H1 (cell line): ENCODE measurements around the gene KNDC1. TPM values are rescaled to one million over a fixed set of nuclear protein-coding genes. Genes with fewer than 3 reads are reported as not detected.

Source experiments
- CTCF ChIA-PET: fragments of 300-600 bp; sonication (Branson Sonifier 250); formaldehyde crosslinking; loops from one replicate; lab custom pipeline; 2021; ENCODE audit not compliant: partially characterized antibody; lab: Charles Lee
- POLR2A ChIA-PET: fragments of 300-600 bp; sonication (Branson Sonifier 250); formaldehyde crosslinking; loops from one replicate; lab custom pipeline; 2021; ENCODE audit warnings: inconsistent platforms; ENCODE audit not compliant: partially characterized antibody; lab: Charles Lee
- DNase-seq, 2 experiments: peaks; one replicate each; pipeline versions ENCODE4 v3.0.0 to v3.0.0-alpha.2; 2010 to 2022; ENCODE audit warnings: low spot score in 2 of 2, low read depth in 1 of 2, mixed read lengths in 1 of 2
- FAIRE-seq: peaks from 2 replicates; lab custom pipeline; 2011; peaks lifted over from hg19 to GRCh38; lab: Jason Lieb, UNC
- H2AFZ ChIP-seq: 2 replicates; pipeline ENCODE4 v1.8.1; 2012; ENCODE audit warnings: low read length, inconsistent platforms
- H2AK5ac ChIP-seq: 2 replicates; pipeline ENCODE4 v1.6.1; 2013; ENCODE audit warnings: low read depth, low read length
- H2BK120ac ChIP-seq: replicated peaks from 2 replicates; pipeline ENCODE3; 2013; ENCODE audit warnings: low read depth, low read length, inconsistent platforms
- H2BK12ac ChIP-seq: 2 replicates; pipeline ENCODE4 v1.6.1; 2013; ENCODE audit warnings: low read depth, low read length
- H2BK15ac ChIP-seq: 2 replicates; pipeline ENCODE4 v1.6.1; 2013; ENCODE audit warnings: low read length
- H2BK20ac ChIP-seq: 2 replicates; pipeline ENCODE4 v1.6.1; 2013; ENCODE audit warnings: low read length
- H2BK5ac ChIP-seq: 2 replicates; pipeline ENCODE4 v1.6.1; 2013; ENCODE audit warnings: low read depth, low read length
- H3K14ac ChIP-seq: 2 replicates; pipeline ENCODE4 v1.6.1; 2013; ENCODE audit warnings: inconsistent platforms; ENCODE audit not compliant: insufficient read length
- H3K18ac ChIP-seq: 2 replicates; pipeline ENCODE4 v1.6.1; 2013; ENCODE audit warnings: low read length; ENCODE audit errors: extremely low read depth
- H3K23ac ChIP-seq: 2 replicates; pipeline ENCODE4 v1.6.1; 2013; ENCODE audit warnings: inconsistent platforms; ENCODE audit not compliant: insufficient read length
- H3K23me2 ChIP-seq: 2 replicates; pipeline ENCODE4 v1.6.1; 2013; ENCODE audit warnings: low read depth, low read length
- H3K27ac ChIP-seq: 2 replicates; pipeline ENCODE4 v1.6.1; 2011; ENCODE audit warnings: low read depth, low read length, inconsistent platforms
- H3K27me3 ChIP-seq, 4 experiments: replicated peaks in 1 of 4; 1 replicate in 1 of 4; 2 replicates in 3 of 4; pipeline versions ENCODE4 v1.6.1 to v1.8.1; 2011 to 2013; ENCODE audit warnings: low read length in 3 of 4, mild to moderate bottlenecking in 3 of 4, inconsistent platforms in 2 of 4, mixed read lengths in 2 of 4, moderate library complexity in 1 of 4; ENCODE audit not compliant: control insufficient read depth in 3 of 4, insufficient read depth in 3 of 4; ENCODE audit errors: extremely low read depth in 1 of 4
- H3K36me3 ChIP-seq, 4 experiments: 2 replicates each; pipeline versions ENCODE4 v1.6.1 to v1.8.1; 2011 to 2013; ENCODE audit warnings: mild to moderate bottlenecking in 4 of 4, low read length in 3 of 4, moderate library complexity in 2 of 4, control low read depth in 1 of 4, inconsistent platforms in 1 of 4; ENCODE audit not compliant: insufficient read depth in 4 of 4, control insufficient read depth in 2 of 4
- H3K4ac ChIP-seq: replicated peaks from 2 replicates; pipeline ENCODE3; 2013; ENCODE audit warnings: low read length, low read depth, mixed read lengths, inconsistent platforms; ENCODE audit not compliant: insufficient read length
- H3K4me1 ChIP-seq, 4 experiments: replicated peaks in 1 of 4; 1 replicate in 1 of 4; 2 replicates in 3 of 4; pipeline versions ENCODE4 v1.6.1 to v1.8.1; 2011 to 2013; ENCODE audit warnings: low read length in 3 of 4, inconsistent platforms in 2 of 4, mixed read lengths in 1 of 4; ENCODE audit not compliant: insufficient read depth in 4 of 4, control insufficient read depth in 3 of 4
- H3K4me2 ChIP-seq, 2 experiments: 2 replicates each; pipeline versions ENCODE4 v1.6.1 to v1.8.1; 2011 to 2013; ENCODE audit warnings: low read depth in 2 of 2, low read length in 2 of 2, control low read depth in 1 of 2, inconsistent platforms in 1 of 2, mild to moderate bottlenecking in 1 of 2; ENCODE audit not compliant: insufficient read depth in 1 of 2
- H3K4me3 ChIP-seq, 4 experiments: fragments of 200-600, 300-600 bp in 1 of 4; sonication (generic), shearing (Covaris generic), sonication (Bioruptor Twin) in 1 of 4; 2 replicates each; pipeline versions ENCODE4 v1.5.1 to v1.8.1; 2011 to 2016; ENCODE audit warnings: low read length in 4 of 4, low read depth in 3 of 4, control low read depth in 2 of 4, inconsistent platforms in 2 of 4, mild to moderate bottlenecking in 2 of 4, mixed read lengths in 1 of 4, moderate library complexity in 1 of 4; ENCODE audit not compliant: insufficient read depth in 2 of 4; ENCODE audit errors: extremely low read depth in 1 of 4
- H3K56ac ChIP-seq: replicated peaks from 2 replicates; pipeline ENCODE3; 2013; ENCODE audit warnings: low read depth, mild to moderate bottlenecking, mixed read lengths, low read length, inconsistent platforms; ENCODE audit not compliant: insufficient read length
- H3K79me1 ChIP-seq: 2 replicates; pipeline ENCODE4 v1.6.1; 2013; ENCODE audit warnings: low read depth, low read length, control low read depth
- H3K79me2 ChIP-seq, 2 experiments: 2 replicates each; pipeline versions ENCODE4 v1.6.1 to v1.8.1; 2012 to 2013; ENCODE audit warnings: low read length in 2 of 2, mild to moderate bottlenecking in 2 of 2, inconsistent platforms in 1 of 2; ENCODE audit not compliant: insufficient read depth in 2 of 2, control insufficient read depth in 1 of 2
- H3K9ac ChIP-seq, 4 experiments: replicated peaks in 1 of 4; 1 replicate in 1 of 4; 2 replicates in 3 of 4; pipeline versions ENCODE4 v1.6.1 to v1.8.1; 2011 to 2013; ENCODE audit warnings: low read depth in 3 of 4, low read length in 3 of 4, control low read depth in 2 of 4, mild to moderate bottlenecking in 2 of 4, moderate library complexity in 2 of 4, inconsistent platforms in 1 of 4; ENCODE audit errors: extremely low read depth in 1 of 4
- H3K9me3 ChIP-seq, 2 experiments: 2 replicates each; pipeline versions ENCODE4 v1.6.1 to v1.8.1; 2012 to 2013; ENCODE audit warnings: mild to moderate bottlenecking in 2 of 2, moderate library complexity in 2 of 2, control low read depth in 1 of 2, inconsistent platforms in 1 of 2, low read depth in 1 of 2, low read length in 1 of 2, mixed read lengths in 1 of 2; ENCODE audit not compliant: insufficient read depth in 2 of 2
- H4K20me1 ChIP-seq, 2 experiments: replicated peaks in 1 of 2; 2 replicates each; pipeline versions ENCODE3 to v1.8.1; 2011 to 2013; ENCODE audit warnings: inconsistent platforms in 2 of 2, low read length in 2 of 2, mild to moderate bottlenecking in 1 of 2; ENCODE audit not compliant: insufficient read depth in 2 of 2, control insufficient read depth in 1 of 2
- H4K5ac ChIP-seq: 2 replicates; pipeline ENCODE4 v1.6.1; 2013; ENCODE audit warnings: low read length, low read depth, mixed read lengths, inconsistent platforms; ENCODE audit not compliant: insufficient read length
- H4K8ac ChIP-seq: 2 replicates; pipeline ENCODE4 v1.8.0; 2013; ENCODE audit warnings: mild to moderate bottlenecking, moderate library complexity, low read length, inconsistent platforms; ENCODE audit not compliant: insufficient read depth; ENCODE audit errors: extremely low read depth
- H4K91ac ChIP-seq: replicated peaks from 2 replicates; pipeline ENCODE3; 2013; ENCODE audit warnings: low read length, mixed read lengths, inconsistent platforms; ENCODE audit not compliant: insufficient read length
- CHD2 ChIP-seq: IDR thresholded peaks from 2 replicates; pipeline ENCODE4 v1.6.1; 2012; ENCODE audit warnings: low read length, improper control_type of control experiment
- WGBS, 2 experiments: shearing (Covaris generic) in 1 of 2; methylation state at CpG; one replicate each; pipeline versions ENCODE4 v1.1.6 to v1.1.7; 2013 to 2015; ENCODE audit warnings: low lambda C conversion rate in 2 of 2, mixed read lengths in 2 of 2, inconsistent platforms in 1 of 2, low coverage in 1 of 2, missing lambda C conversion rate in 1 of 2; ENCODE audit not compliant: insufficient replicate concordance in 2 of 2, insufficient coverage in 1 of 2, insufficient read length in 1 of 2; ENCODE audit errors: extremely low coverage in 1 of 2, missing lambda C conversion rate in 1 of 2; 5-methylcytosine and 5-hydroxymethylcytosine counted together
- polyA plus RNA-seq, 7 experiments: library from polyadenylated mRNA; depleted of rRNA in 3 of 7; stranded (reverse) in 5 of 7; unstranded in 2 of 7; fragments of >200 nt in 5 of 7; fragments of 200-250 nt in 2 of 7; gene quantifications; 1 replicate in 5 of 7; 2 replicates in 1 of 7; 4 replicates in 1 of 7; pipeline versions ENCODE4 v1.2.1 to v1.2.3, GENCODE V29; 2011 to 2013; ENCODE audit warnings: missing spikeins in 2 of 7, mixed read lengths in 2 of 7
- total RNA-seq: library from RNA; stranded (reverse); fragmentation: NEBNext Ultra II Directional; extraction: Animal tissue kit (Norgen Biotek cat#: 25700); gene quantifications from 2 replicates; pipeline ENCODE4 v1.2.1, GENCODE V29; 2021

KNDC1 gene
- total and polyA plus RNA-seq, 2 of the 8 experiments (the other 6 are each of a cell fraction or from before 2014, with no cell fraction given): 7.5 to 16.7 TPM

GRCh38 chr10:133191651-133192050 is 31.6 kb downstream of the KNDC1 start:
- H3K9me3 ChIP-seq: peaks cover 15 to 26% of the 10 kb centered on the region in 2 experiments
- H4K5ac ChIP-seq: no peak overlapping the region
- H3K79me1 ChIP-seq: 0 out of 2 replicates have a peak, but pooled peaks cover 2% of the 10 kb centered on the region
- H2AK5ac ChIP-seq: no peak overlapping the region
- H3K4me3 ChIP-seq: no peak overlapping the region
- H3K9ac ChIP-seq: no peak overlapping the region
- no peak overlapping the region for H2BK12ac ChIP-seq
- H3K4me1 ChIP-seq: no peaks in the 10 kb centered on the region; a peak in 1 of 7 replicates
- no peak overlapping the region for H4K8ac ChIP-seq
- no peak overlapping the region for H2BK120ac ChIP-seq
- no peak overlapping the region for H2BK20ac ChIP-seq
- ChIA-PET CTCF (no interaction called here), POLR2A (no interaction called here)
- no peak overlapping the region for H3K18ac ChIP-seq
- H3K4ac ChIP-seq: no peak overlapping the region
- DNase-seq: no peak
- no peak overlapping the region for H2BK5ac ChIP-seq
- no peaks in the 10 kb centered on the region for H3K27me3 ChIP-seq
- FAIRE-seq: no peak
- no peak overlapping the region for H3K4me2 ChIP-seq
- no peak overlapping the region for H3K23ac ChIP-seq
- H4K20me1 ChIP-seq: peaks cover 0 to 2% of the 10 kb centered on the region in 2 experiments
- WGBS, 2 experiments: 94% methylated on average over 4 of the region's 4 CpGs; no CpG with 5 or more reads in 1 of the 2 experiments
- H3K27ac ChIP-seq: no peak overlapping the region
- peaks cover 0 to 18% (median 0%) of the 10 kb centered on the region in 4 experiments; a peak in 1 of 8 replicates for H3K36me3 ChIP-seq
- no peaks in the 10 kb centered on the region for H3K23me2 ChIP-seq
- no peak overlapping the region for H2BK15ac ChIP-seq
- H3K56ac ChIP-seq: no peak overlapping the region
- H2AFZ ChIP-seq: no peak overlapping the region
- no peak overlapping the region for H4K91ac ChIP-seq
- H3K79me2 ChIP-seq: no peaks in the 10 kb centered on the region
- no peak overlapping the region for H3K14ac ChIP-seq
- TF ChIP-seq CHD2: no peak
- TF ChIP-seq, all 59 proteins: peak for 0
